ENCODE measurements around the gene SPATA2. TPM values are rescaled to one million over a fixed set of nuclear protein-coding genes. Genes with fewer than 3 reads are reported as not detected.

Gene SPATA2
- total RNA-seq, 4 donors from 2014 or later, result 1.7 to 3.0 (median 1.9) TPM

- TF ChIP-seq, protein P1, sequence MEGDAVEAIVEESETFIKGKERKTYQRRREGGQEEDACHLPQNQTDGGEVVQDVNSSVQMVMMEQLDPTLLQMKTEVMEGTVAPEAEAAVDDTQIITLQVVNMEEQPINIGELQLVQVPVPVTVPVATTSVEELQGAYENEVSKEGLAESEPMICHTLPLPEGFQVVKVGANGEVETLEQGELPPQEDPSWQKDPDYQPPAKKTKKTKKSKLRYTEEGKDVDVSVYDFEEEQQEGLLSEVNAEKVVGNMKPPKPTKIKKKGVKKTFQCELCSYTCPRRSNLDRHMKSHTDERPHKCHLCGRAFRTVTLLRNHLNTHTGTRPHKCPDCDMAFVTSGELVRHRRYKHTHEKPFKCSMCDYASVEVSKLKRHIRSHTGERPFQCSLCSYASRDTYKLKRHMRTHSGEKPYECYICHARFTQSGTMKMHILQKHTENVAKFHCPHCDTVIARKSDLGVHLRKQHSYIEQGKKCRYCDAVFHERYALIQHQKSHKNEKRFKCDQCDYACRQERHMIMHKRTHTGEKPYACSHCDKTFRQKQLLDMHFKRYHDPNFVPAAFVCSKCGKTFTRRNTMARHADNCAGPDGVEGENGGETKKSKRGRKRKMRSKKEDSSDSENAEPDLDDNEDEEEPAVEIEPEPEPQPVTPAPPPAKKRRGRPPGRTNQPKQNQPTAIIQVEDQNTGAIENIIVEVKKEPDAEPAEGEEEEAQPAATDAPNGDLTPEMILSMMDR (IDR thresholded peaks at IDR 0.05; ENCODE audit: low read depth), result no peak
These were observed 30.6 kb upstream of the SPATA2 start for GRCh38 chr20:49945701-49946477.

GRCh38 chr20:49945306-49945700 is 30.0 kb upstream of the SPATA2 start:
- TF ChIP-seq, protein P1 (IDR thresholded peaks at IDR 0.05; ENCODE audit: low read depth), result no peak

DNA sequence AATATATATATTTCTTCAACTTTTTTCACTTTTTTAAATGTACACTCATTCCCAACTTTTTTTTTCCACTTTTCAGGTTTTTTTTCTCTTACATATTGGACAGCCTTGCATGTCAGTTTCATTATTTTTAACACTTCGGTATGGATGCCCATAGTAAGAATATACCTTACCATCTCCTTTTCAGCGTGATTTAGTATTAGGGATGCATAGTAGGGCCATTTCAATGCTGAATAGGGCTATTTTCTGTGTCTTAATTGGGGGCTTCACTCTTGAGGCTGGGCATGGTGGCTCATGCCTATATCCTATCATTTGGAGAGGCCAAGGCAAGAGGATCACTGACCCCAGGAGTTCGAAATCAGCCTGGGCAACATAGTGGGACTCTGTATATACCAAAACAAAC is 27.6 kb upstream of the SPATA2 start:
- TF ChIP-seq, protein P1 (IDR thresholded peaks at IDR 0.05; ENCODE audit: low read depth), result no peak

- TF ChIP-seq, protein P1 (IDR thresholded peaks at IDR 0.05; ENCODE audit: low read depth), result no peak
These were observed 27.0 kb upstream of the SPATA2 start for GRCh38 chr20:49942303-49942702.

DNA sequence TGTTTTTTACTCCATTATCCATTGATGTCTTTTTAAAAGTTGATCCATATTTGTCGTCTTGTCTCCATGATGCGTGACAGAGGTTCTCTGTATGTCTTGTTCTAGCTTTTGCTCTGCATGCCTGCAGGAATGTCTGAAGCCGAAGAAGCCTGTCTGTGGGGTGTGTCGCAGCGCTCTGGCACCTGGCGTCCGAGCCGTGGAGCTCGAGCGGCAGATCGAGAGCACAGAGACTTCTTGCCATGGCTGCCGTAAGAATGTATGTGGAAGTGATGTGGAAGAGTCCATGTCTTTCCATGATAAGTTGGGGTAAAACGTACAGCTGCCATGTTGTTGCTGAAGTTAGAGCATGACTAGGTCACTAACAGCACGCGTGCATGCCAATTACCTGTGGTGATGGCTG is 26.1 kb upstream of the SPATA2 start:
- TF ChIP-seq, protein P1 (IDR thresholded peaks at IDR 0.05; ENCODE audit: low read depth), result no peak

GRCh38 chr20:49938173-49939163 is 23.1 kb upstream of the SPATA2 start:
- TF ChIP-seq, protein P1 (IDR thresholded peaks at IDR 0.05; ENCODE audit: low read depth), result no peak

Data from subcutaneous adipose tissue (tissue), 4 donors.